Gastroesophageal sphincter (tissue), 4 donors: ENCODE measurements around the gene XIRP2. TPM values are rescaled to one million over a fixed set of nuclear protein-coding genes. Genes with fewer than 3 reads are reported as not detected.

Experiments
- ATAC-seq: fragments of 150-250 bp; one replicate; pipeline ENCODE4 v1.9.1; 2016; ENCODE audit warnings: mild to moderate bottlenecking, moderate library complexity
- H3K27ac ChIP-seq, 4 donors: fragments of 200-600 bp; sonication (generic) in 3 of 4; 1 replicate in 3 of 4; 2 replicates in 1 of 4; pipeline ENCODE4 v1.5.1; 2016 to 2019
- H3K27me3 ChIP-seq: fragments of 200-600 bp; sonication (generic); one replicate; pipeline ENCODE4 v1.5.1; 2019
- H3K36me3 ChIP-seq, 2 donors: fragments of 200-600 bp; sonication (generic); one replicate each; pipeline ENCODE4 v1.5.1; 2019; ENCODE audit warnings: control low read depth in 1 of 2
- H3K4me1 ChIP-seq, 3 donors: fragments of 200-600 bp; sonication (generic); 1 replicate in 2 of 3; 2 replicates in 1 of 3; pipeline ENCODE4 v1.5.1; 2016 to 2019; ENCODE audit warnings: control low read depth in 2 of 3
- H3K4me3 ChIP-seq, 2 donors: fragments of 200-600 bp; sonication (generic); one replicate each; pipeline ENCODE4 v1.5.1; 2019; ENCODE audit warnings: mild to moderate bottlenecking in 1 of 2, moderate library complexity in 1 of 2
- H3K9me3 ChIP-seq, 3 donors: fragments of 200-600 bp; sonication (generic); one replicate each; pipeline ENCODE4 v1.5.1; 2017 to 2019; ENCODE audit warnings: control low read depth in 2 of 3
- EP300 ChIP-seq: sonication (generic); formaldehyde crosslinking; IDR thresholded peaks from one replicate; pipeline ENCODE4 v1.6.1; 2017; ENCODE audit warnings: antibody characterized with exemption, mild to moderate bottlenecking
- POLR2A ChIP-seq, 2 donors: fragments of 450-650 bp; IDR thresholded peaks; one replicate each; pipeline ENCODE4 v1.6.1; 2017; ENCODE audit warnings: antibody characterized with exemption in 2 of 2, mild to moderate bottlenecking in 2 of 2, moderate library complexity in 1 of 2
- POLR2AphosphoS5 ChIP-seq: sonication (generic); formaldehyde crosslinking; IDR thresholded peaks from one replicate; pipeline ENCODE4 v1.6.1; 2017; ENCODE audit warnings: antibody characterized with exemption
- WGBS, 2 donors: methylation state at CpG; one replicate each; pipeline ENCODE4 v1.1.5; 2018; ENCODE audit warnings: low coverage in 1 of 2; 5-methylcytosine and 5-hydroxymethylcytosine counted together
- total RNA-seq, 4 donors: library from RNA; depleted of rRNA; stranded (reverse); fragments of >200 nt; gene quantifications; one replicate each; pipeline ENCODE4 v1.1.0, GENCODE V29; 2016
- TF ChIP-seq, protein P1 (sequence below), 4 experiments: fragments of 200-600 bp in 2 of 4; fragments of 450-650 bp in 2 of 4; sonication (generic) in 1 of 4; IDR thresholded peaks; one replicate each; pipeline ENCODE4 v1.5.1; 2017 to 2019; ENCODE audit warnings: antibody characterized with exemption in 4 of 4, mild to moderate bottlenecking in 2 of 4, moderate library complexity in 2 of 4

Gene XIRP2
- total RNA-seq, 4 donors from 2014 or later = 0.19 TPM; not detected in 3

DNA sequence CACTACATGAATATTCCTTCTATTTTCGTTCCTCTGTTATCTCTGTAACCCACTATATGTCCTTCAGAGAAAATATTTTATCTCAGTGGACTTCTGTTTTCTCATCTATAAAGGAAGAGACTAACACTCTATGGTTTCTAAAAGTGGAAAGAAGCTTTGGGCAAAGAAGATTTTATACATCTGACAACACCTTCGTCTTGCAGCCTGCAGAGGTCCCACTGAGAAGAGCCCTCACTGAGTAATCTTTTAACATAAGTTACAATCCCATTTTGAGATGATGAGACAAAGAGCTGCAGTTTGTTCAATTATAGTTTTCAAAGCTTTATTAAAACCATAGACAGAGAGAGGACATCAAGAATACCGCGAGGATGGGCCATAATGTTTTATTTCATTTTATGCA is 28.7 kb downstream of the XIRP2 start:
- Histone ChIP-seq H3K27me3 (no peaks in the 10 kb centered on the region), H3K4me1 (no peaks in the 10 kb centered on the region), H3K36me3 (no peaks in the 10 kb centered on the region), H3K9me3 (no peaks in the 10 kb centered on the region), H3K27ac (no peak overlapping the region), H3K4me3 (no peak overlapping the region)
- TF ChIP-seq EP300 (no peak), POLR2AphosphoS5 (no peak), POLR2A (IDR thresholded peaks at IDR 0.05) (no peak)
- TF ChIP-seq, protein P1, sequence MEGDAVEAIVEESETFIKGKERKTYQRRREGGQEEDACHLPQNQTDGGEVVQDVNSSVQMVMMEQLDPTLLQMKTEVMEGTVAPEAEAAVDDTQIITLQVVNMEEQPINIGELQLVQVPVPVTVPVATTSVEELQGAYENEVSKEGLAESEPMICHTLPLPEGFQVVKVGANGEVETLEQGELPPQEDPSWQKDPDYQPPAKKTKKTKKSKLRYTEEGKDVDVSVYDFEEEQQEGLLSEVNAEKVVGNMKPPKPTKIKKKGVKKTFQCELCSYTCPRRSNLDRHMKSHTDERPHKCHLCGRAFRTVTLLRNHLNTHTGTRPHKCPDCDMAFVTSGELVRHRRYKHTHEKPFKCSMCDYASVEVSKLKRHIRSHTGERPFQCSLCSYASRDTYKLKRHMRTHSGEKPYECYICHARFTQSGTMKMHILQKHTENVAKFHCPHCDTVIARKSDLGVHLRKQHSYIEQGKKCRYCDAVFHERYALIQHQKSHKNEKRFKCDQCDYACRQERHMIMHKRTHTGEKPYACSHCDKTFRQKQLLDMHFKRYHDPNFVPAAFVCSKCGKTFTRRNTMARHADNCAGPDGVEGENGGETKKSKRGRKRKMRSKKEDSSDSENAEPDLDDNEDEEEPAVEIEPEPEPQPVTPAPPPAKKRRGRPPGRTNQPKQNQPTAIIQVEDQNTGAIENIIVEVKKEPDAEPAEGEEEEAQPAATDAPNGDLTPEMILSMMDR (IDR thresholded peaks at IDR 0.05) = no peak
- no peak for ATAC-seq
- WGBS, 2 donors = 54 to 66% methylated on average over 3 to 4 of the region's 4 CpGs

DNA sequence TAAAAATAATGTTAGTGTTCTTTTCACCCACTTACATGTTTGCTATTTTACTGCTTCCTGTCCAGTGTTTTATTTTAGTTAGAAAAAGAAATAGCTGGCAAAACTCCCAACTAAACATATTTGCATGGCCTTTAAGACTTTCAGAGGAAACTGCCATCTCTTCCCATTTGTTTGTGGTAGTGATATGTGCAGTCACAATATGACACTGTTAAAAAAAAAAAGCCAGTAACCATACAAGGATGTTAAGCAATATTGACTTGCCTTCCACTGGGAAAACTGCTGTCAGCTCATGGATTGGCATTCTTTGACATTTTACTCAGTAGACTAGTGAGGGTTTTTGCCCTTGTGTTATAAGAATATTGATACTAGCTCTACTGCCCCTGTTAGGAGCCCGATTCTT is 29.1 kb downstream of the XIRP2 start:
- 73 to 75% methylated on average over 1 of the region's 1 CpG for WGBS, 2 donors
- H3K9me3 ChIP-seq = no peaks in the 10 kb centered on the region
- ATAC-seq = no peak
- no peaks in the 10 kb centered on the region for H3K4me1 ChIP-seq
- no peaks in the 10 kb centered on the region for H3K27me3 ChIP-seq
- H3K4me3 ChIP-seq = no peak overlapping the region
- TF ChIP-seq EP300 (no peak), POLR2A (IDR thresholded peaks at IDR 0.05) (no peak), POLR2AphosphoS5 (no peak)
- TF ChIP-seq, protein P1 (IDR thresholded peaks at IDR 0.05) = no peak
- no peaks in the 10 kb centered on the region for H3K36me3 ChIP-seq
- H3K27ac ChIP-seq = no peak overlapping the region

DNA sequence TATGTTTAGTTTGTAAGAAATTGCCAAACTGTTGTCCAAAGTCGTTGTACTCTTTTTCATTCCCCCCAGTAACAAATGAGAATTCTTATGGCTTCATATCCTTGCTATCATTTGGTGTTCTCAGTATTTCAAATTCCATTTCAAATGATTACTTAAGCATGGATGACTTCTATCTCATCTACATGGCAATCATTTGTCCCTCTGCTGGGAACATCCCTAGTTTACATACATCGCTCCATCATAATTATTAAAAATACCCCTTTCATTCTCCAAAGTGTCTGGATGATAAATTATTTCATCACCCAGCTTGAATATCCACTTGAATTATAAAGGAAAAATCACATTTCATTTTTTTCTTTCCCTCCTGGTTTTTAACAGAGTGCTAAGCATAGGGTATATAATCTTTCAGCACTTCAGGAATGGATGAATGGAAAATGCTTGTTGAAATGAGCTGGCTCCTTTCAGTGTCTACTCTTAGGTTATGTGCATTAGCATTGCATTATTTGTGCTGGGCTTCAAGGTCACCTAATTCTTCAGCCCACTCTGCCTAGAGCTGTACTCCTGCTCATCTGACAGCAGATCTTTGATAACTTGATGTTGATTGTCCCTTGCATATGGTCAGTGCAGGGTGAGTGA is 33.1 kb downstream of the XIRP2 start:
- H3K4me3 ChIP-seq = no peak overlapping the region
- 76 to 79% methylated on average over 2 of the region's 2 CpGs for WGBS, 2 donors
- H3K27ac ChIP-seq = no peak overlapping the region
- H3K36me3 ChIP-seq = no peaks in the 10 kb centered on the region
- H3K9me3 ChIP-seq = no peaks in the 10 kb centered on the region
- H3K27me3 ChIP-seq = no peaks in the 10 kb centered on the region
- no peak for ATAC-seq
- no peak for TF ChIP-seq POLR2AphosphoS5
- TF ChIP-seq EP300 = no peak
- TF ChIP-seq, protein P1 (IDR thresholded peaks at IDR 0.05) = no peak
- TF ChIP-seq POLR2A (IDR thresholded peaks at IDR 0.05) = no peak
- no peaks in the 10 kb centered on the region for H3K4me1 ChIP-seq

DNA sequence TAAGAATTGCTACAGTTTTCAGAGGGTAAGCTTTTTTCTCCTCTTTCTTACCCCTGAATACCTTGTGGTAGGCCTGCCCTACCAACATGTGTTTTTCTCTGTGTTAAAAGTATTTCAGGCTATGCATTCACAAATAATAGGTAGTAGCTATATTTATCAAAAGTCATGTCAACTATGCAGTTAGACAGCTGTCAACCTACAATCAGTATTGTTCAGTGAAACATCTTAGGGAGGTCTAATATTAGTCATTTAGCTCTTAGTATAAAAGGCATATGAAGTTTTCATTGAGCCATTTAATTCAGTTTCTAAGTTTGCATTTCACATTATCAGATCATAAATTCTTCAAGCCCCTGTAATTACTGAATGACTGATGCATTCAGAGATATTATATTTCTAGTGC is 36.7 kb downstream of the XIRP2 start:
- TF ChIP-seq POLR2AphosphoS5 (no peak), EP300 (no peak), POLR2A (IDR thresholded peaks at IDR 0.05) (no peak)
- TF ChIP-seq, protein P1 (IDR thresholded peaks at IDR 0.05) = no peak
- H3K4me1 ChIP-seq = no peaks in the 10 kb centered on the region
- H3K4me3 ChIP-seq = no peak overlapping the region
- H3K9me3 ChIP-seq = no peaks in the 10 kb centered on the region
- no peaks in the 10 kb centered on the region for H3K36me3 ChIP-seq
- ATAC-seq = no peak
- no peak overlapping the region for H3K27ac ChIP-seq
- H3K27me3 ChIP-seq = no peaks in the 10 kb centered on the region

DNA sequence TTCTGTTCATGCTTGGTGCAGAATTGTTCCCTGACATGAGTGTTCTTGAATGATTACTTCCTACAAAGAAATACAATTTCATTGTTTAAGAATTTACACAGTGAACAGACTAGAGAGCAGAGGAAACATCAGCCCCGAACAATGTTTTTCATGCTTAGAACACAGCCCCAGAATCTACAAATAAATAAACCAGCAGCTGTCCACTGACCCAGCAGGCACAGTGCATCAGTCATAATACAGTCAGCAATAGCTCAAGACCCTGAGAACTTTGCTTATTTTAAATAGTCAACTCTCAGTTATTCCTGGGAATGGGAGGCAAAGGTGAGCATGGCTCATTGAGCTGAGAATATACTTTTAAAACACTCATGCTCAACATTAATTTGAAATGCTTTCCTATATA is 38.4 kb downstream of the XIRP2 start:
- no peaks in the 10 kb centered on the region for H3K9me3 ChIP-seq
- no peak overlapping the region for H3K4me3 ChIP-seq
- H3K27me3 ChIP-seq = no peaks in the 10 kb centered on the region
- ATAC-seq = no peak
- H3K4me1 ChIP-seq = no peaks in the 10 kb centered on the region
- H3K36me3 ChIP-seq = no peaks in the 10 kb centered on the region
- 9 to 70% methylated on average over 1 of the region's 1 CpG for WGBS, 2 donors
- no peak overlapping the region for H3K27ac ChIP-seq
- TF ChIP-seq POLR2AphosphoS5 = no peak
- no peak for TF ChIP-seq EP300
- TF ChIP-seq, protein P1 (IDR thresholded peaks at IDR 0.05) = no peak
- no peak for TF ChIP-seq POLR2A (IDR thresholded peaks at IDR 0.05)
